Stomach (tissue), 9 donors: ENCODE data around the gene URAD. TPM values are rescaled to one million over a fixed set of nuclear protein-coding genes. Genes with fewer than 3 reads are reported as not detected.

Experiments
- DNase-seq, 2 donors: peaks; one replicate each; pipeline versions ENCODE4 v3.0.0 to v3.0.0-alpha.2; 2013 to 2019
- H3K27ac ChIP-seq, 5 donors: fragments of 200-600 bp in 4 of 5; sonication (generic) in 4 of 5; one replicate each; pipeline ENCODE4 v1.5.1; 2013 to 2019; ENCODE audit warnings: mild to moderate bottlenecking in 1 of 5, moderate library complexity in 1 of 5
- H3K27me3 ChIP-seq, 3 donors: fragments of 200-600 bp; sonication (generic); one replicate each; pipeline ENCODE4 v1.5.1; 2017 to 2019; ENCODE audit warnings: mixed run types in 1 of 3
- H3K36me3 ChIP-seq, 4 donors: fragments of 200-600 bp; sonication (generic); 1 replicate in 3 of 4; 2 replicates in 1 of 4; pipeline ENCODE4 v1.5.1; 2016 to 2019
- H3K4me1 ChIP-seq, 4 donors: fragments of 200-600 bp; sonication (generic); one replicate each; pipeline ENCODE4 v1.5.1; 2016 to 2019
- H3K4me3 ChIP-seq, 4 donors: fragments of 200-600 bp; sonication (generic) in 3 of 4; one replicate each; pipeline ENCODE4 v1.5.1; 2016 to 2019; ENCODE audit warnings: mild to moderate bottlenecking in 1 of 4
- H3K9me3 ChIP-seq, 4 donors: fragments of 200-600 bp; sonication (generic); one replicate each; pipeline ENCODE4 v1.5.1; 2016 to 2019
- EP300 ChIP-seq: sonication (generic); formaldehyde crosslinking; IDR thresholded peaks from one replicate; pipeline ENCODE4 v1.6.1; 2017; ENCODE audit warnings: antibody characterized with exemption
- POLR2A ChIP-seq, 4 donors: fragments of 450-650 bp; IDR thresholded peaks; one replicate each; pipeline ENCODE4 v1.6.1; 2016; ENCODE audit warnings: antibody characterized with exemption in 4 of 4, control low read depth in 2 of 4, mild to moderate bottlenecking in 1 of 4, moderate library complexity in 1 of 4
- POLR2AphosphoS5 ChIP-seq, 3 donors: sonication (generic); formaldehyde crosslinking; IDR thresholded peaks; one replicate each; pipeline ENCODE4 v1.6.1; 2016; ENCODE audit warnings: antibody characterized with exemption in 3 of 3
- WGBS, 5 donors: extraction: QIAGEN DNeasy Blood & Tissue Kit in 3 of 5; methylation state at CpG; one replicate each; pipeline versions ENCODE4 v1.1.5 to v1.1.7; 2013 to 2018; 5-methylcytosine and 5-hydroxymethylcytosine counted together
- intact Hi-C: fragments of 100-400 bp; cut with DNase I; formaldehyde crosslinking; loops from one replicate; pipeline ENCODE4 v1.15.1; 2023; ENCODE audit warnings: low total_unique reads
- polyA plus RNA-seq, 3 donors: library from polyadenylated mRNA; stranded (reverse); fragments of 200-250 nt; gene quantifications; one replicate each; pipeline ENCODE4 v1.2.3, GENCODE V29; 2013
- total RNA-seq, 5 donors: library from RNA; depleted of rRNA; stranded (reverse); fragments of >200 nt; gene quantifications; one replicate each; pipeline versions ENCODE4 v1.1.0 to v1.2.3, GENCODE V29; 2014 to 2016
- TF ChIP-seq, protein P1 (sequence below), 7 experiments: fragments of 450-650 bp in 4 of 7; fragments of 200-600 bp in 3 of 7; sonication (generic) in 3 of 7; IDR thresholded peaks; one replicate each; pipeline ENCODE4 v1.5.1; 2016 to 2019; ENCODE audit warnings: antibody characterized with exemption in 7 of 7, control low read depth in 2 of 7, mild to moderate bottlenecking in 1 of 7
- donor health status: healthy with polysubstance abuse.
- donor health status: Bipolar disorder and iron deficiency.
- donor health status: healthy.

URAD gene
- total and polyA plus RNA-seq, 8 donors = 0.13 to 165 (median 1.1) TPM; not detected in 5

DNA sequence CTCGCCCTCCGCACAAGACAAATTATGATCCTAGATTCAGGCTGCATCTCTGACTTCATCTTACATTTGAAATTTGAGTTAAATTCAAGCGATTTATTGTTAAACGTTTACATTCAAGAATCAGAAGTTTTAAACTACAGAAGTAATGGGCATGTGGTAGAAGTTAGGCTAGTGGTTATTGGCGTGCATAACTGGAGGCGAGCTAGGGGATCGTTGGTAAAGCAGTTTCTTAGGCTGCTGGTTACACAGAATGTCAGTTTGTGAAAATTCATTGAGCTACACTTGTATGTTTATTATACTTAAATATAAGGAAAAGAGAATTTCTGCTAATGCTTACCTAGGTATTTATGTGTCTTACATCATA, 18.6 kb downstream of the URAD start:
- H3K27ac ChIP-seq = no peak overlapping the region

DNA sequence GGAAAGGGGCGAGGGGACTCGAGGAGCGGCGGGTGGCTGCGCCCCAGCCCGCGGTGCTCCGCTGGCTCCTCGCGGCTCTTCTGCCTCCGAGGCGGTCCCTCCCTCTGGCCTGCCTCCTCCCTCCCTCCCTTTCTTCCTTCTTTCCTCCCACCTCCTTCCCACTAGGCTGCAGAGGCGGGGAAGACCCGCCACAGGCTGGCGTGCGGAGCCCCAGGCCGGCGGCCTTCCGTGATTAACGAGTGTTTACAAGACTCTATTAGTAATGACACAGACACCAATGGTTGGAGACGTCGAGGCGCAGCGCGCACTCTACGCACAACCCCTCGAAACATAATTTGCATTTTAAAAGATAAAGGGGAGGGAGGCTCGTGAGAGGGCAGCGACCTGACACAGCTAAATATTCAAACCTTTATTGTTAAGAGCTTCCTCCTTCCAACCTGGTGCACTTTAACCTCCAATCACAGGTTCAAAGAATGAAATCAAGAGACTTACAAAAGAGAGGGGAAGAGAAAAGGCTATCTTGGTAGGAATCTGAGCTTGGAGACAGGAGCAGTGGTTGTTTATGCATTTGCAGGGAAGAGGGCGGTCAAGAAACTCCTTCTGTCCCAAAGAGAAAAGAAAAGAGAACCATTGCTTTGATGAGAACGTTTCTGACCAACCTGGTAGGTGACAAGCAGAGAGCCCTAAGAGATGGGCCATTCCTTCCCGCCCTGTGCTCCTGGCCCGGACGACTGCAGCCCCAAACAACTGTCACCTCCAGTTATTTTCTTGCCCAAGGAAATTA, 19.2 kb downstream of the URAD start, which contains the start of gene CDX2:
Gene CDX2, minus strand, starts transcription at position 234 of the 784 bp plus-strand sequence. CDS start 309 bp downstream, outside the sequence.
- 6 to 10% (median 6%) methylated on average over 24 to 34 of the region's 34 CpGs for WGBS, 5 donors
- Histone ChIP-seq H3K27ac (no peak within 1 kb of the TSS), H3K9me3 (no peaks in the 10 kb centered on the region), H3K4me3 (peak within 1 kb of the TSS in 2 of 4 donors; percentile 28 to 48), H3K36me3 (no peaks in the 10 kb centered on the region), H3K4me1 (peaks cover 23 to 52% (median 41%) of the 10 kb centered on the region in 4 donors), H3K27me3 (peaks cover 43 to 100% (median 95%) of the 10 kb centered on the region in 3 donors)
- DNase-seq = peak; percentile 24 to 66
- intact Hi-C loops = no loop called here
- no peak for TF ChIP-seq POLR2AphosphoS5 (IDR thresholded peaks at IDR 0.05)
- TF ChIP-seq, protein P1, sequence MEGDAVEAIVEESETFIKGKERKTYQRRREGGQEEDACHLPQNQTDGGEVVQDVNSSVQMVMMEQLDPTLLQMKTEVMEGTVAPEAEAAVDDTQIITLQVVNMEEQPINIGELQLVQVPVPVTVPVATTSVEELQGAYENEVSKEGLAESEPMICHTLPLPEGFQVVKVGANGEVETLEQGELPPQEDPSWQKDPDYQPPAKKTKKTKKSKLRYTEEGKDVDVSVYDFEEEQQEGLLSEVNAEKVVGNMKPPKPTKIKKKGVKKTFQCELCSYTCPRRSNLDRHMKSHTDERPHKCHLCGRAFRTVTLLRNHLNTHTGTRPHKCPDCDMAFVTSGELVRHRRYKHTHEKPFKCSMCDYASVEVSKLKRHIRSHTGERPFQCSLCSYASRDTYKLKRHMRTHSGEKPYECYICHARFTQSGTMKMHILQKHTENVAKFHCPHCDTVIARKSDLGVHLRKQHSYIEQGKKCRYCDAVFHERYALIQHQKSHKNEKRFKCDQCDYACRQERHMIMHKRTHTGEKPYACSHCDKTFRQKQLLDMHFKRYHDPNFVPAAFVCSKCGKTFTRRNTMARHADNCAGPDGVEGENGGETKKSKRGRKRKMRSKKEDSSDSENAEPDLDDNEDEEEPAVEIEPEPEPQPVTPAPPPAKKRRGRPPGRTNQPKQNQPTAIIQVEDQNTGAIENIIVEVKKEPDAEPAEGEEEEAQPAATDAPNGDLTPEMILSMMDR (IDR thresholded peaks at IDR 0.05) = no peak
- no peak for TF ChIP-seq EP300
- TF ChIP-seq POLR2A (IDR thresholded peaks at IDR 0.05) = no peak

More for the DNA sequence above, 18.6 kb downstream of the URAD start:
- Histone ChIP-seq H3K9me3 (no peaks in the 10 kb centered on the region), H3K4me1 (peaks cover 23 to 52% (median 41%) of the 10 kb centered on the region in 4 donors), H3K36me3 (no peaks in the 10 kb centered on the region), H3K4me3 (no peak overlapping the region), H3K27me3 (peaks cover 45 to 100% (median 96%) of the 10 kb centered on the region in 3 donors)
- 15 to 25% (median 18%) methylated on average over 7 of the region's 7 CpGs for WGBS, 5 donors
- no peak for DNase-seq
- intact Hi-C loops = loop anchor here (10.0 kb wide), 3 partner anchors 145 to 1025 kb away; no protein-coding TSS in a partner anchor
- TF ChIP-seq, protein P1 (IDR thresholded peaks at IDR 0.05) = no peak
- TF ChIP-seq POLR2AphosphoS5 (IDR thresholded peaks at IDR 0.05) = no peak
- no peak for TF ChIP-seq POLR2A (IDR thresholded peaks at IDR 0.05)
- TF ChIP-seq EP300 = no peak

DNA sequence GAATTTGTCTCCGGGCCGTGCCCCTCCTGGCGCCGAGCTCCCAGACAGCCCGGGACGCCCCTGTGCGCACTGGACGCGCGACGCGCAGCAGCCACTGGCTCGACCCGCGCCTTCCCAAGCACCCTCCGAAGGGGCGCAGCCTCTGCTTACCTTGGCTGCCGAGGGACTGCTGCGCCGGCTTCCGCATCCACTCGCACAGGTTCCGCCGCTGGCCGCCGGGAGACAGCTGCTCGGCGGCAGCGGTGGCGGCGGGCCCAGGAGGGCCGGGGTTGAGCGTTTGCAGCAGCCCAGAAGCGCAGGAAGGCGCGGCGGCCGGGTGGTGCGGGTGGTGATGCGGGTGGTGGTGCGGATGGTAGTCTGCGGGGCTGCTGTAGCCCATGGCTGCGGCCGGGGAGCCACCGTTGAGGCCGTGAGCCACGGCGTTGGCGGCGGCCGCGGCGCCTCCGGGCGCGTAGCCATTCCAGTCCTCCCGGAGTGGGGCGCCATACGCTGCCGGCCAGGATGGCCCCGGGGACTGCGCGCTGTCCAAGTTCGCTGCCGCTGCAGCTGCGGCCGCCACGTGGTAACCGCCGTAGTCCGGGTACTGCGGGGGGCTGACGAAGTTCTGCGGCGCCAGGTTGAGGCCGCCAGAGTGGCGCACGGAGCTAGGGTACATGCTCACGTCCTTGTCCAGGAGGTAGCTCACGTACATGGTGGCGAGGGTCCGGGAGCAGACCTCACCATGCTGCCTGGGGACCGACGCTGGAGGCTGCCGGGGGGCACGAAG, 20.0 kb downstream of the URAD start:
- Histone ChIP-seq H3K9me3 (no peaks in the 10 kb centered on the region), H3K4me3 (peak overlapping the region in 2 of 4 donors; percentile 28 to 48), H3K27ac (no peak overlapping the region), H3K27me3 (peaks cover 40 to 100% (median 94%) of the 10 kb centered on the region in 3 donors), H3K36me3 (no peaks in the 10 kb centered on the region), H3K4me1 (peaks cover 23 to 52% (median 41%) of the 10 kb centered on the region in 4 donors)
- intact Hi-C loops = no loop called here
- WGBS, 5 donors = 1 to 3% (median 2%) methylated on average over 22 to 86 of the region's 86 CpGs
- TF ChIP-seq, protein P1 (IDR thresholded peaks at IDR 0.05) = no peak
- no peak for TF ChIP-seq POLR2A (IDR thresholded peaks at IDR 0.05)
- no peak for TF ChIP-seq POLR2AphosphoS5 (IDR thresholded peaks at IDR 0.05)
- TF ChIP-seq EP300 = no peak
- DNase-seq = peak; percentile 26 to 62

DNA sequence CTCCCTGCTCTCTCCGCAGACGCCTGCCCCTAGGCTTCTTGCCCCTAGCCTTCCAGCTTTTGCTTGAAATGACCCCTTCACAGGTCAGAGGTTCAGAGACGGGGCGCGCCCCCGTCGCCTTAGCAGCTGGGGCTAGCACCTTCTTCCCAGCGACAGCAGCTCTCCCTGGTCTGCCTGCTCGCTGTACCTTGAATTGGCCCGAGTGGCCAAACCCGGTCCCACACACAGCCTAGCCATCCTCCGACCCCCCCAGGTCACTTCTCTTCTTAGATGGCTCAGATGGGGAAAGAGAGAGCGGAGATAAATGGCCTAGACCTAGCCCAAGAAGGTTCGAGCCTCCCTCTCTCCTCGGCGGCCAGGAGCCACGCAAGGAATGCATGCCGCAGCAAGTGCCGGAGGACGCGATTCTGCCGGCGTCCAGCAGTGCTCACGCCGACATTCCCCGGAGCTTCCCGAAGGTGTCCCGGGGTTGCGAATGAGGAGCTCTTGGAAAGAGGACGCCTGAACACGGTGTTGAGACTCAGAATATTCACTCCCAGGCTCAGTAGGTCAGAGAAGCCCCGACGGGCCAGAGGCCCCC, 20.7 kb downstream of the URAD start:
- H3K9me3 ChIP-seq = no peaks in the 10 kb centered on the region
- DNase-seq = peak in 1 of 2 donors; percentile 24
- H3K4me3 ChIP-seq = peak overlapping the region in 2 of 4 donors; percentile 28 to 48
- H3K36me3 ChIP-seq = no peaks in the 10 kb centered on the region
- no peak overlapping the region for H3K27ac ChIP-seq
- TF ChIP-seq, protein P1 (IDR thresholded peaks at IDR 0.05) = no peak
- TF ChIP-seq EP300 (no peak), POLR2AphosphoS5 (IDR thresholded peaks at IDR 0.05) (no peak), POLR2A (IDR thresholded peaks at IDR 0.05) (no peak)
- H3K4me1 ChIP-seq = peaks cover 23 to 52% (median 41%) of the 10 kb centered on the region in 4 donors
- intact Hi-C loops = no loop called here
- 3 to 7% (median 5%) methylated on average over 22 to 33 of the region's 33 CpGs for WGBS, 5 donors
- peaks cover 40 to 100% (median 91%) of the 10 kb centered on the region in 3 donors for H3K27me3 ChIP-seq
